Measurements from ENCODE around the gene TFAP2E.
A peak's percentile ranks its signal among the peaks of the same experiment; 100 is the strongest.

TFAP2E gene

GRCh38 chr1:35623832-35624231 is 50.7 kb downstream of the TFAP2E start:
- TF ChIP-seq CTCF (IDR thresholded peaks at IDR 0.05; ENCODE audit: insufficient read depth, low read depth, low read length, missing control alignments): no peak
- H3K4me3 ChIP-seq (ENCODE audit: low read depth, low read length): no peak overlapping the region
- no peak for DNase-seq (ENCODE audit: low read depth)

- no peak overlapping the region for H3K4me3 ChIP-seq (ENCODE audit: low read depth, low read length)
- DNase-seq (ENCODE audit: low read depth): no peak
- TF ChIP-seq CTCF (IDR thresholded peaks at IDR 0.05; ENCODE audit: insufficient read depth, low read depth, low read length, missing control alignments): no peak
Measured at GRCh38 chr1:35629051-35629450, 55.9 kb downstream of the TFAP2E start.

- no peak for TF ChIP-seq CTCF (IDR thresholded peaks at IDR 0.05; ENCODE audit: insufficient read depth, low read depth, low read length, missing control alignments)
- no peak for DNase-seq (ENCODE audit: low read depth)
- no peak overlapping the region for H3K4me3 ChIP-seq (ENCODE audit: low read depth, low read length)
Measured at GRCh38 chr1:35631396-35631795, 58.3 kb downstream of the TFAP2E start.

GRCh38 chr1:35633547-35633946 is 60.4 kb downstream of the TFAP2E start:
- no peak for TF ChIP-seq CTCF (IDR thresholded peaks at IDR 0.05; ENCODE audit: insufficient read depth, low read depth, low read length, missing control alignments)
- DNase-seq (ENCODE audit: low read depth): no peak
- H3K4me3 ChIP-seq (ENCODE audit: low read depth, low read length): no peak overlapping the region

GRCh38 chr1:35637401-35637809 is 64.3 kb downstream of the TFAP2E start:
- peak overlapping the region; percentile 57 for H3K4me3 ChIP-seq (ENCODE audit: low read depth, low read length)
- TF ChIP-seq CTCF (IDR thresholded peaks at IDR 0.05; ENCODE audit: insufficient read depth, low read depth, low read length, missing control alignments): no peak
- DNase-seq (ENCODE audit: low read depth): peak; percentile 34

- no peak for DNase-seq (ENCODE audit: low read depth)
- peak overlapping the region; percentile 92 for H3K4me3 ChIP-seq (ENCODE audit: low read depth, low read length)
- TF ChIP-seq CTCF (IDR thresholded peaks at IDR 0.05; ENCODE audit: insufficient read depth, low read depth, low read length, missing control alignments): no peak
Measured at GRCh38 chr1:35640380-35641232, 67.5 kb downstream of the TFAP2E start.
